ENCODE data around the gene PPWD1.

GRCh38 chr5:65539827-65540226 is 23.3 kb upstream of the PPWD1 start:
- TF ChIP-seq MAX (IDR thresholded peaks at IDR 0.05; ENCODE audit: low read depth) (no peak), CHD2 (IDR thresholded peaks at IDR 0.05; ENCODE audit: low read length, partially characterized antibody) (no peak), POLR2AphosphoS5 (IDR thresholded peaks at IDR 0.05; ENCODE audit: low read depth, low read length) (no peak), TCF12 (IDR thresholded peaks at IDR 0.05) (no peak)
- TF ChIP-seq, protein P1, sequence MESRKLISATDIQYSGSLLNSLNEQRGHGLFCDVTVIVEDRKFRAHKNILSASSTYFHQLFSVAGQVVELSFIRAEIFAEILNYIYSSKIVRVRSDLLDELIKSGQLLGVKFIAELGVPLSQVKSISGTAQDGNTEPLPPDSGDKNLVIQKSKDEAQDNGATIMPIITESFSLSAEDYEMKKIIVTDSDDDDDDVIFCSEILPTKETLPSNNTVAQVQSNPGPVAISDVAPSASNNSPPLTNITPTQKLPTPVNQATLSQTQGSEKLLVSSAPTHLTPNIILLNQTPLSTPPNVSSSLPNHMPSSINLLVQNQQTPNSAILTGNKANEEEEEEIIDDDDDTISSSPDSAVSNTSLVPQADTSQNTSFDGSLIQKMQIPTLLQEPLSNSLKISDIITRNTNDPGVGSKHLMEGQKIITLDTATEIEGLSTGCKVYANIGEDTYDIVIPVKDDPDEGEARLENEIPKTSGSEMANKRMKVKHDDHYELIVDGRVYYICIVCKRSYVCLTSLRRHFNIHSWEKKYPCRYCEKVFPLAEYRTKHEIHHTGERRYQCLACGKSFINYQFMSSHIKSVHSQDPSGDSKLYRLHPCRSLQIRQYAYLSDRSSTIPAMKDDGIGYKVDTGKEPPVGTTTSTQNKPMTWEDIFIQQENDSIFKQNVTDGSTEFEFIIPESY (IDR thresholded peaks at IDR 0.05; ENCODE audit: borderline replicate concordance, low read depth), result no peak
